GM11168 (cell line): Measurements from ENCODE around the gene TMEM40.

Experiments used
- in situ Hi-C: fragments of 300-500 bp; cut with MboI; formaldehyde crosslinking; loops from one replicate; pipeline ENCODE4 v1.12.0; 2022; ENCODE audit warnings: low sequenced_read_pairs; ENCODE audit not compliant: unreplicated experiment

Gene TMEM40

GRCh38 chr3:12689997-12690711 lies 68.9 kb downstream of the TMEM40 start:
- in situ Hi-C loops = no loop called here

GRCh38 chr3:12687948-12688347 lies 71.1 kb downstream of the TMEM40 start:
- in situ Hi-C loops = no loop called here

GRCh38 chr3:12686096-12686495 lies 73.0 kb downstream of the TMEM40 start:
- in situ Hi-C loops = no loop called here
